IMR-90 (cell line): ENCODE measurements around the gene RAP1A. TPM values are rescaled to one million over a fixed set of nuclear protein-coding genes. Genes with fewer than 3 reads are reported as not detected.

Source experiments
- ATAC-seq: fragments of 200-7000 bp; cut with Tn5 transposase; 2 replicates; pipeline ENCODE4 v1.9.1; 2020; ENCODE audit warnings: low read depth, mild to moderate bottlenecking, moderate library complexity
- BruUV-seq: library from RNA; stranded (reverse); fragments of 400-500 nt; replicated peaks from 2 replicates; lab custom pipeline; 2021; lab: Mats Ljungman, UMichigan
- CTCF ChIA-PET: fragments of 300-600 bp; formaldehyde crosslinking; extraction: SDS; loops from one replicate; lab custom pipeline; 2021; ENCODE audit warnings: antibody characterized with exemption; lab: Yijun Ruan, JAX
- POLR2A ChIA-PET: fragments of 300-600 bp; sonication (Branson Sonifier 250); formaldehyde crosslinking; loops from one replicate; lab custom pipeline; 2022; ENCODE audit warnings: antibody characterized with exemption; ENCODE audit not compliant: unreplicated experiment; lab: Charles Lee
- DNase-seq: peaks from one replicate; pipeline ENCODE4 v3.0.0; 2013
- H2AFZ ChIP-seq: replicated peaks from 2 replicates; pipeline ENCODE3; 2013; ENCODE audit warnings: low read length, mild to moderate bottlenecking; ENCODE audit not compliant: poor library complexity
- H2AK5ac ChIP-seq: 2 replicates; pipeline ENCODE4 v1.6.1; 2013; ENCODE audit warnings: low read depth, low read length, inconsistent platforms
- H2AK9ac ChIP-seq: replicated peaks from 2 replicates; pipeline ENCODE3; 2013; ENCODE audit warnings: mild to moderate bottlenecking, low read depth, low read length, moderate library complexity; ENCODE audit not compliant: poor library complexity
- H2BK120ac ChIP-seq: 2 replicates; pipeline ENCODE4 v1.6.1; 2013; ENCODE audit warnings: low read depth, low read length, inconsistent platforms
- H2BK15ac ChIP-seq: 3 replicates; pipeline ENCODE4 v1.6.1; 2013; ENCODE audit warnings: low read depth, low read length, inconsistent platforms
- H2BK20ac ChIP-seq: 2 replicates; pipeline ENCODE4 v1.6.1; 2013; ENCODE audit warnings: low read depth, mild to moderate bottlenecking, inconsistent platforms, low read length, moderate library complexity
- H2BK5ac ChIP-seq: 2 replicates; pipeline ENCODE4 v1.6.1; 2013; ENCODE audit warnings: mild to moderate bottlenecking, low read depth, low read length, inconsistent platforms; ENCODE audit not compliant: poor library complexity, severe bottlenecking
- H3K14ac ChIP-seq: replicated peaks from 2 replicates; pipeline ENCODE4 v1.6.1; 2013; ENCODE audit warnings: low read depth, low read length, inconsistent platforms
- H3K18ac ChIP-seq: 2 replicates; pipeline ENCODE4 v1.6.1; 2013; ENCODE audit warnings: low read depth, low read length, control low read depth
- H3K23ac ChIP-seq: 2 replicates; pipeline ENCODE4 v1.6.1; 2013; ENCODE audit warnings: low read depth, low read length, inconsistent platforms
- H3K27ac ChIP-seq: 2 replicates; pipeline ENCODE4 v1.5.1; 2013; ENCODE audit warnings: mild to moderate bottlenecking, control low read depth, low read length; ENCODE audit not compliant: insufficient read depth
- H3K27me3 ChIP-seq: 2 replicates; pipeline ENCODE4 v1.6.1; 2013; ENCODE audit warnings: low read length; ENCODE audit not compliant: control insufficient read depth, insufficient read depth
- H3K36me3 ChIP-seq: 2 replicates; pipeline ENCODE4 v1.6.1; 2013; ENCODE audit warnings: low read length, mixed read lengths; ENCODE audit not compliant: control insufficient read depth, insufficient read depth
- H3K4ac ChIP-seq: 2 replicates; pipeline ENCODE4 v1.6.1; 2013; ENCODE audit warnings: low read depth, low read length, inconsistent platforms
- H3K4me1 ChIP-seq: 2 replicates; pipeline ENCODE4 v1.6.1; 2013; ENCODE audit warnings: low read length, mixed read lengths; ENCODE audit not compliant: control insufficient read depth, insufficient read depth
- H3K4me2 ChIP-seq: 2 replicates; pipeline ENCODE4 v1.6.1; 2013; ENCODE audit warnings: low read depth, mild to moderate bottlenecking, control low read depth, low read length, moderate library complexity
- H3K4me3 ChIP-seq: 2 replicates; pipeline ENCODE4 v1.5.1; 2013; ENCODE audit warnings: low read depth, mild to moderate bottlenecking, control low read depth, low read length, moderate library complexity; ENCODE audit not compliant: insufficient read depth
- H3K56ac ChIP-seq: 2 replicates; pipeline ENCODE4 v1.6.1; 2013; ENCODE audit warnings: low read length, inconsistent platforms; ENCODE audit not compliant: insufficient read depth; ENCODE audit errors: extremely low read depth
- H3K79me1 ChIP-seq, 2 experiments: 2 replicates each; pipeline ENCODE4 v1.6.1; 2013; ENCODE audit warnings: low read length in 2 of 2, inconsistent platforms in 1 of 2, low read depth in 1 of 2
- H3K9ac ChIP-seq: 2 replicates; pipeline ENCODE4 v1.6.1; 2013; ENCODE audit warnings: low read depth, low read length, control low read depth
- H3K9me1 ChIP-seq: 2 replicates; pipeline ENCODE4 v1.6.1; 2013; ENCODE audit warnings: low read length, inconsistent platforms; ENCODE audit not compliant: insufficient read depth
- H3K9me3 ChIP-seq: 2 replicates; pipeline ENCODE4 v1.6.1; 2013; ENCODE audit warnings: low read length; ENCODE audit not compliant: control insufficient read depth, insufficient read depth
- H4K20me1 ChIP-seq: 2 replicates; pipeline ENCODE4 v1.6.1; 2013; ENCODE audit warnings: low read length, inconsistent platforms; ENCODE audit not compliant: insufficient read depth
- H4K5ac ChIP-seq: 2 replicates; pipeline ENCODE4 v1.6.1; 2013; ENCODE audit warnings: mild to moderate bottlenecking, low read depth, low read length, control low read depth
- H4K8ac ChIP-seq, 2 experiments: 2 replicates each; pipeline ENCODE4 v1.6.1; 2013; ENCODE audit warnings: low read depth in 2 of 2, low read length in 2 of 2, control low read depth in 1 of 2, inconsistent platforms in 1 of 2
- H4K91ac ChIP-seq: 2 replicates; pipeline ENCODE4 v1.6.1; 2013; ENCODE audit warnings: low read depth, low read length, inconsistent platforms; ENCODE audit not compliant: insufficient read depth
- CEBPB ChIP-seq: IDR thresholded peaks from 2 replicates; pipeline ENCODE4 v1.6.1; 2012; ENCODE audit warnings: low read depth, low read length, improper control_type of control experiment
- WGBS, 2 experiments: methylation state at CpG; one replicate each; pipeline versions ENCODE4 v1.1.5 to v1.1.7; 2013; ENCODE audit warnings: missing lambda C conversion rate in 2 of 2; ENCODE audit not compliant: insufficient read length in 1 of 2; ENCODE audit errors: extremely low coverage in 2 of 2; 5-methylcytosine and 5-hydroxymethylcytosine counted together
- dilution Hi-C: fragments of 300-500 bp; cut with HindIII; formaldehyde crosslinking; loops from one replicate; pipeline ENCODE4 v1.14.3; 2018; ENCODE audit warnings: low sequenced_read_pairs; ENCODE audit not compliant: unreplicated experiment
- in situ Hi-C: fragments of 300-500 bp; cut with MboI; formaldehyde crosslinking; loops from 3 replicates; pipeline ENCODE4 v1.14.3; 2019; ENCODE audit warnings: low sequenced_read_pairs, inconsistent platforms, mixed read lengths
- intact Hi-C: fragments of 100-400 bp; cut with micrococcal nuclease; formaldehyde crosslinking; loops from 2 replicates; pipeline ENCODE4 v1.10.0; 2022
- polyA plus RNA-seq, 3 experiments: library from polyadenylated mRNA; depleted of rRNA; stranded (reverse); fragments of >200 nt; gene quantifications; 2 replicates each; pipeline ENCODE4 v1.2.3, GENCODE V29; 2012; ENCODE audit warnings: low replicate concordance in 1 of 3
- total RNA-seq: library from RNA; depleted of rRNA; stranded (reverse); fragments of >200 nt; gene quantifications from 2 replicates; pipeline ENCODE4 v1.2.3, GENCODE V29; 2012
- TF ChIP-seq, protein P1 (sequence below): conservative IDR thresholded peaks from 2 replicates; pipeline ENCODE4 v1.5.1; 2012; ENCODE audit warnings: mild to moderate bottlenecking, low read depth, low read length, improper control_type of control experiment

Gene RAP1A
- total and polyA plus RNA-seq, 2 of the 4 experiments (the other 2 are of a cell fraction) = 18.1 to 43.6 TPM

DNA sequence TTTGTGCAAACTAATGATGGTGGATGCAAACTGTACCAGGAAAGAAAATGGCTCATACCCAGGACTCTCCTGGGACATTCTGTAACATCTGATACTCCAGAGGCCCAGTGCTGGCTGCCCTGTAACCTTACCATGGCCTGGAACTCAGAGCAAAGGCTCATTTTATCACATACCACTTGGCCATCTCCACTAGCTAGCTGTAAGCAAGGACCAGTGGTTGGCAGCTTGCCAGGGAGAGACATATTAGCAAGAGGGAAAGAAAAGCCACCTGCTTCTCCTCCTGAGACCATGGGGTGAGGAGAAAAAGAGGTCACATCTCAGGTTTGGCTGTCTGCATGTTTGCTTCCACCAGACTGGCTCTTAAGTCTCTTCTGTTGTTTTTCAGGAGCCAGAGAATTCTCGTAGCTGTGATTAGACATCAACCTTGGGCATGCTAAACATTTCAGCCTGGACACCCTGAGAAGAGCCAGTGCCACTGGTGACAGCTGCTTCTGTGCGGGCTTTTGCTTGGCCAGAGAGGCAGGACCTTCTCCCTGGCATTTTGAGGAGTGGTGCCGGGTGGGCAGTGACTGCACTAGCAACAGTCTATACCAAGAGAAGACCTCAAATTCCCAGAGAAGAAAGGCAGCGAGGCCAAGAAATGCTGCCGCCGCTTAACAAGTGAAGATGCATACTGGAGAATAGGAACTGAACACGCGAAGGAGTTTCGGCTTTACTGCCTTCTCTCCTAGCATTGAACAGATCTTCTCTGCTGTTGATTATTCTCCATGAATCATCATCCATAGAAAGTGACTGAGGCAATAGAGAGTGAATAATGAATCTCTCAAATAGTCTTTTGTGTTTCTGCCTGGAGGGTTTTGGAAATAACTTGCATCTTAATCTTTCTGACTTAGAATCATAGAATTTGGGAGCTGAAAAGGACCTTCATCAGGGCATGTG lies 126.4 kb downstream of the RAP1A start:
- Histone ChIP-seq H3K9me3 (no peaks in the 10 kb centered on the region), H2BK120ac (no peak overlapping the region), H3K23ac (peak overlapping the region; percentile 28; the same call in 1 of the 2 replicates), H3K18ac (no peak overlapping the region), H3K56ac (no peak overlapping the region), H3K4me1 (peaks cover 13% of the 10 kb centered on the region), H4K20me1 (peaks cover 10% of the 10 kb centered on the region; the same call in 1 of the 2 replicates), H2AFZ (peak overlapping the region; percentile 30), H3K4ac (peak overlapping the region; percentile 28), H2BK15ac (peak overlapping the region; percentile 58; the same call in 1 of the 3 replicates), H3K14ac (no peak overlapping the region), H2AK9ac (peak overlapping the region; percentile 22), H3K36me3 (no peaks in the 10 kb centered on the region), H2AK5ac (peak overlapping the region; percentile 68; the same call in 1 of the 2 replicates), H3K4me3 (no peak overlapping the region), H3K9ac (no peak overlapping the region), H3K27ac (no peak overlapping the region), H2BK20ac (peak overlapping the region; percentile 54), H3K4me2 (no peak overlapping the region), H3K9me1 (peaks cover 35% of the 10 kb centered on the region), H4K8ac (no peak overlapping the region), H3K79me1 (no peaks in the 10 kb centered on the region; a peak in 1 of 4 replicates), H3K27me3 (no peaks in the 10 kb centered on the region), H2BK5ac (no peak overlapping the region), H4K5ac (no peak overlapping the region), H4K91ac (no peak overlapping the region)
- DNase-seq (no peak), ATAC-seq (no peak)
- no CpG with 5 or more reads among the region's 9 CpGs for whole genome bisulfite sequencing, 2 experiments
- no TSS peak for BruUV-seq
- dilution Hi-C loops = no loop called here
- peak; percentile 24; the same call in 1 of the 2 replicates for TF ChIP-seq CEBPB
- TF ChIP-seq, protein P1, sequence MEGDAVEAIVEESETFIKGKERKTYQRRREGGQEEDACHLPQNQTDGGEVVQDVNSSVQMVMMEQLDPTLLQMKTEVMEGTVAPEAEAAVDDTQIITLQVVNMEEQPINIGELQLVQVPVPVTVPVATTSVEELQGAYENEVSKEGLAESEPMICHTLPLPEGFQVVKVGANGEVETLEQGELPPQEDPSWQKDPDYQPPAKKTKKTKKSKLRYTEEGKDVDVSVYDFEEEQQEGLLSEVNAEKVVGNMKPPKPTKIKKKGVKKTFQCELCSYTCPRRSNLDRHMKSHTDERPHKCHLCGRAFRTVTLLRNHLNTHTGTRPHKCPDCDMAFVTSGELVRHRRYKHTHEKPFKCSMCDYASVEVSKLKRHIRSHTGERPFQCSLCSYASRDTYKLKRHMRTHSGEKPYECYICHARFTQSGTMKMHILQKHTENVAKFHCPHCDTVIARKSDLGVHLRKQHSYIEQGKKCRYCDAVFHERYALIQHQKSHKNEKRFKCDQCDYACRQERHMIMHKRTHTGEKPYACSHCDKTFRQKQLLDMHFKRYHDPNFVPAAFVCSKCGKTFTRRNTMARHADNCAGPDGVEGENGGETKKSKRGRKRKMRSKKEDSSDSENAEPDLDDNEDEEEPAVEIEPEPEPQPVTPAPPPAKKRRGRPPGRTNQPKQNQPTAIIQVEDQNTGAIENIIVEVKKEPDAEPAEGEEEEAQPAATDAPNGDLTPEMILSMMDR = no peak
- CTCF ChIA-PET = interaction anchor here (1.1 to 2.4 kb wide), 4 partner anchors 9 to 264 kb away, joined by 4 to 8 read pairs (median 6); no protein-coding TSS in a partner anchor
- POLR2A ChIA-PET = interaction anchor here (0.7 kb wide), 1 partner anchor 10 kb away, joined by 3 read pairs; no protein-coding TSS in a partner anchor
- in situ Hi-C loops = no loop called here
- intact Hi-C loops = no loop called here
